Measurements from ENCODE around the gene WWC1. TPM values are rescaled to one million over a fixed set of nuclear protein-coding genes. Genes with fewer than 3 reads are reported as not detected.

Gene WWC1
- total RNA-seq (2021; ENCODE audit: unreplicated experiment), result 52.6 TPM
- 38.6 and 39.3 TPM in 2 replicates for polyA plus RNA-seq (2012)
- Bru-seq, nascent RNA, result percentile 78 among the genes with signal in this experiment
- percentile 69 among the genes with signal in this experiment for BruChase-seq, experiment 1, labeled RNA remaining after a 6-hour chase
- BruChase-seq, experiment 2, labeled RNA remaining after a 2-hour chase, result percentile 63 among the genes with signal in this experiment
- long read RNA-seq, full-length matches to known transcripts, result 22 of 88 reads
- long read RNA-seq, partial matches to known transcripts, result 34 of 88 reads
- long read RNA-seq, other reads (novel, unspliced or antisense), result 32 of 88 reads

- ChIA-PET POLR2A (interaction anchor here (0.7 to 2.4 kb wide), 2 partner anchors 10 to 33 kb away, joined by 3 to 16 read pairs; no protein-coding TSS in a partner anchor), CTCF (interaction anchor here (1.2 to 1.4 kb wide), 3 partner anchors 11 to 131 kb away, joined by 3 to 6 read pairs (median 4); no protein-coding TSS in a partner anchor), RAD21 (ENCODE audit: low non-redundant PET in 1 of 2, low total read pairs in 2 of 2, uncharacterized antibody in 2 of 2, unreplicated experiment in 2 of 2) (interaction anchor here (0.9 to 1.1 kb wide), 2 partner anchors 10 to 21 kb away, joined by 3 to 4 read pairs; no protein-coding TSS in a partner anchor)
- Histone ChIP-seq H3K79me2 (ENCODE audit: insufficient read depth, low read length) (peaks cover 49% of the 10 kb centered on the region), H3K9me3 (ENCODE audit: control insufficient read depth in 1 of 2, insufficient read depth in 1 of 2, low read depth in 1 of 2, low read length in 2 of 2) (no peaks in the 10 kb centered on the region), H3K4me3 (replicated peaks in 1 of 2; ENCODE audit: low read depth in 1 of 2, low read length in 2 of 2) (peak within 1 kb of the TSS; percentile 47 to 70), H3K9ac (ENCODE audit: low read length) (peak within 1 kb of the TSS; percentile 77), H3K4me2 (ENCODE audit: low read length) (peak within 1 kb of the TSS; percentile 78), H2AFZ (ENCODE audit: low read depth, low read length, poor library complexity, severe bottlenecking) (peak within 1 kb of the TSS; percentile 79), H4K20me1 (ENCODE audit: insufficient read depth) (peaks cover 6% of the 10 kb centered on the region; the same call in 1 of the 2 replicates), H3K9me2 (ENCODE audit: insufficient read depth) (no peaks in the 10 kb centered on the region), H3K27ac (ENCODE audit: low read depth, low read length) (peak within 1 kb of the TSS; percentile 80), H3K27me3 (ENCODE audit: insufficient read depth, low read length) (no peaks in the 10 kb centered on the region), H3K36me3 (ENCODE audit: control insufficient read depth in 1 of 2, insufficient read depth in 2 of 2, low read length in 2 of 2) (no peaks in the 10 kb centered on the region; a peak in 2 of 4 replicates), H3K4me1 (ENCODE audit: control insufficient read depth in 1 of 2, insufficient read depth in 2 of 2, low read length in 2 of 2) (peaks cover 51 to 77% of the 10 kb centered on the region in 2 experiments)
- no TSS peak for BruUV-seq (replicated peaks)
- ATAC-seq (peak; percentile 88), DNase-seq (ENCODE audit: low read depth, low spot score) (peak; percentile 79)
- intact Hi-C loops (cut with micrococcal nuclease), result loop anchor here (5.0 kb wide), 2 partner anchors 121 to 196 kb away; partner anchors contain the start of gene RARS1
- TF ChIP-seq POLR2A (IDR thresholded peaks at IDR 0.05; ENCODE audit: borderline replicate concordance, extremely low read depth, insufficient read depth, insufficient read length) (peak; percentile 52), CTCF (IDR thresholded peaks at IDR 0.05 in 2 of 3, conservative IDR thresholded peaks at IDR 0.05 in 1 of 3; ENCODE audit: borderline replicate concordance in 1 of 3, insufficient read depth in 1 of 3, low read depth in 2 of 3, low read length in 2 of 3) (peak in 2 of 3 experiments; percentile 13 to 26; a peak in 2 of 6 replicates), FOSL1 (IDR thresholded peaks at IDR 0.05; ENCODE audit: low read depth) (no peak), POLR2AphosphoS5 (IDR thresholded peaks at IDR 0.05; ENCODE audit: low read depth, low read length) (peak; percentile 69)
These were observed at the start of gene WWC1 for GRCh38 chr5:168291342-168291963. Gene WWC1 (plus strand): TSS chr5:168291645. CDS start chr5:168292153, 508 bp downstream.
